Sciatic nerve (tissue), 2 donors: Measurements from ENCODE around the gene FOXC1. TPM values are rescaled to one million over a fixed set of nuclear protein-coding genes. Genes with fewer than 3 reads are reported as not detected.

Experiments
- ATAC-seq: fragments of 200-7000 bp; cut with Tn5 transposase; one replicate; pipeline ENCODE4 v1.9.1; 2020; ENCODE audit warnings: mild to moderate bottlenecking, moderate library complexity
- DNase-seq: peaks from one replicate; pipeline ENCODE4 v3.0.0-alpha.2; 2020; ENCODE audit warnings: low spot score
- intact Hi-C: fragments of 100-400 bp; cut with DNase I; formaldehyde crosslinking; loops from one replicate; pipeline ENCODE4 v1.14.2; 2022
- total RNA-seq: library from RNA; stranded (reverse); fragmentation: NEBNext Ultra II Directional; extraction: Animal tissue kit (Norgen Biotek cat#: 25700); gene quantifications from one replicate; pipeline ENCODE4 v1.2.1, GENCODE V29; 2021
- donor health status: DM: no; HTN: no; CAD: no.
- donor health status: DM: no; HTN: no; CAD: no.

The FOXC1 gene
- total RNA-seq, 1 donor from 2014 or later = 61.8 TPM

DNA sequence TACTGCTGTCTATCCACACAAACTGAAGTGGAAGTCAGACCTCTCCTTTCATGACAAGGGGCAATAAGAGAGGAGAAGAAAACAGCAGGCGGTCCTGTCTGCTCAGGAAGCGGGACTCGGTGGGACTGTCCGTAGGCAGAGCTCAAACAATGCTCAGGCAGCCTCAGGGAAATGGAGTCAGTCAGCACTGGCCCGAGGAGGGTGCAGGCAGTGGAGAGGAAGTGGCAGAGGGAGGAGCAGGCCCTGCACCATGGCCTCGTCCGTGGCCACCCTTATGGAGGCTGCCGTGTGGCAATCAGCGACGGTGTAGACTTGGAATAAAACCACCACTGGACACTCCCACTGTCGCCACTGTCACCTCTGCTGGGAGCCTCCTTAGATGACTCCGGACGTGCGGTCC lies 19.6 kb downstream of the FOXC1 start:
- no peak for DNase-seq
- intact Hi-C loops = no loop called here
- ATAC-seq = no peak

GRCh38 chr6:1630212-1630770 lies 20.6 kb downstream of the FOXC1 start:
- DNase-seq (no peak), ATAC-seq (no peak)
- intact Hi-C loops = no loop called here

- DNase-seq = no peak
- ATAC-seq = no peak
- intact Hi-C loops = no loop called here
These were observed 21.1 kb downstream of the FOXC1 start for GRCh38 chr6:1630771-1631217.

GRCh38 chr6:1631251-1631650 lies 21.5 kb downstream of the FOXC1 start:
- no peak for DNase-seq
- no peak for ATAC-seq
- intact Hi-C loops = no loop called here

- ATAC-seq (no peak), DNase-seq (no peak)
- intact Hi-C loops = no loop called here
These were observed 23.8 kb downstream of the FOXC1 start for GRCh38 chr6:1633366-1634021.

DNA sequence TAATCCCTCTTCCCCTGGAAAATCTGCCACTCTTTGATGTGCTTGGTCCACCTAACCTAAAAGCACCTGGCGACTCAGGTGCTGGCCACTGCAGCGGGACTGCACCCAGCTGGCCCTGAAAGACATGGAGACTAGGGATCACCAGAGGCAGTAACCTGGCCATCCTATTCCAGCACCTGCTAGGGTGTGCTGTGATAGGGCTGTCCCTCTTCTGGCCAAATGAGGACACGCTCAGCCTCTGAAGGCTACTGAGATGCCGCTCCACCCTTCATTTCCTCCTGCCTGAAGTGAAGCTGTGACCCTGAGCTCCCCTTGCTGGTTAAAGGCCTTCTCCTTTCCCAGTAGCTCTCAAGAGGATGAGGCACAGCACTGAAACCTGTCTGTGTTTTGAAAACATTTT lies 24.4 kb downstream of the FOXC1 start:
- DNase-seq (no peak), ATAC-seq (no peak)
- intact Hi-C loops = no loop called here

DNA sequence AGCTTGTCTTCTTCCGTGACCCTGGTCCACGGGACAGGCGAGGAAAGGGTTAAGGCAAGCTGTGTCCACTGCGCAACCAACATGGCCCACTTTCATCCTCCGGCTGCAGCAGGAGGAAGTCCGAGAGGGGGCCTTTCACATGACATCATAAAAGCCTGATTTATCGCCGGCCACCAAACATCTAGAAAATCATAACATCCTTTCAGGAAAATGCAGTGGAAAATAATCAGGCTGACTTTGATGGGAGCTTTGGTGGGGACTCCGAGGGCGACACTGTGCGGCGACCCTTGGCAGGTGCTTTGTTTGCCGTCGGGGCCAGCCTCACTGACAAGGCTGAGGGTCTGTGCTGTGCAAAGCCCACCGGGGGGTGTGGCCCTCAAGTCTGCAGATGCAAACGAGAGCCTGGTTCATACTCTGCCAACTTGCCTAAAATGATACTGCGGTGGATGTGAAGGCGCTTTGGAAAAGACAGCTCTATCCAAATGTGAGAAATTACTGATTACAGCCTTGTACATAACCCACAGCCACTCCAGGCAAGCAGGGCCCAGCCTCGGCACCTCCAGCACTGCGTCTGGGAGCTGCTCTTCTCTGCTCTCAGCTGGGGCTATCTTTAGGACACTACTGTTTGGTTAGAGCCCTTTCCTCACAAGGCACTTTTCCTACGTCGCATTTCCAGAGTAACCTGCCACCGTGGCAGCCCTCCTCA lies 25.7 kb downstream of the FOXC1 start:
- intact Hi-C loops = no loop called here
- DNase-seq (no peak), ATAC-seq (peak; percentile 18)

- intact Hi-C loops = no loop called here
- ATAC-seq (no peak), DNase-seq (no peak)
These were observed 26.6 kb downstream of the FOXC1 start for GRCh38 chr6:1636272-1636825.

- DNase-seq = peak; percentile 27
- intact Hi-C loops = no loop called here
- ATAC-seq = peak; percentile 25
These were observed 27.5 kb downstream of the FOXC1 start for GRCh38 chr6:1636971-1637871.

- DNase-seq = no peak
- intact Hi-C loops = no loop called here
- ATAC-seq = no peak
These were observed 29.7 kb downstream of the FOXC1 start for GRCh38 chr6:1639430-1639829.

GRCh38 chr6:1640476-1640875 lies 30.8 kb downstream of the FOXC1 start:
- ATAC-seq = no peak
- intact Hi-C loops = no loop called here
- DNase-seq = no peak

- DNase-seq (no peak), ATAC-seq (no peak)
- intact Hi-C loops = no loop called here
These were observed 31.7 kb downstream of the FOXC1 start for GRCh38 chr6:1641343-1641885.

- intact Hi-C loops = no loop called here
- ATAC-seq (no peak), DNase-seq (no peak)
These were observed 33.4 kb downstream of the FOXC1 start for GRCh38 chr6:1643111-1643510.

DNA sequence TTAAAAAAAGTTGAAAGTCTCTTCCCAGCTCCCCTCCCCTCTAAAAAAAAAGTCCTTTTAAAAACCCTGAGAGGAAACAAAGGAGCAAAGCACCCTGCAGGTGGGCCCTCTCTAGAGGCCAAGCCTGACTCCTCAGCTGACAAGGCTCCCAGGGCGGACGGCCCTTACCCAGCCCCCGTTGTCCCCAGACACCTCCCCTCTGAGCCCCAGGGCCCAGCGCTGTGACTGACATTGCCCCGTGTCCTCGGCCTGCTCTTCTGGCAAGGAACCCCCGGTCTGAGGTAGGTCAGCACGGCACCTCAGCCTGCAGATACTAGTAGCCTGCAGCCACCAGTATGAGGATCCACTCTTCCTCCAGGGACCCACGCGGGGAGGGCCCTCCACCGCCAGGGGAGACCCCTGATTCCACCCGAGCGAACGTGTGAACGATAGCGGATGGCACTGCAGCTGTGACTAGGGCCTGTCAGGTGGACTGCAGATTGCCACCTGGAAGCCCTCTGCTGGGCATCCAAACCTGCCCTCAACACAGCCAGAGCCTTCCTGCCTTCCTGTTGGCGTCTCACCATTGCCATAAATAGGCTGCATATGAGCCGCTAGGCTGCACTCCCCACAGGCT lies 34.2 kb downstream of the FOXC1 start:
- intact Hi-C loops = no loop called here
- ATAC-seq (no peak), DNase-seq (no peak)

DNA sequence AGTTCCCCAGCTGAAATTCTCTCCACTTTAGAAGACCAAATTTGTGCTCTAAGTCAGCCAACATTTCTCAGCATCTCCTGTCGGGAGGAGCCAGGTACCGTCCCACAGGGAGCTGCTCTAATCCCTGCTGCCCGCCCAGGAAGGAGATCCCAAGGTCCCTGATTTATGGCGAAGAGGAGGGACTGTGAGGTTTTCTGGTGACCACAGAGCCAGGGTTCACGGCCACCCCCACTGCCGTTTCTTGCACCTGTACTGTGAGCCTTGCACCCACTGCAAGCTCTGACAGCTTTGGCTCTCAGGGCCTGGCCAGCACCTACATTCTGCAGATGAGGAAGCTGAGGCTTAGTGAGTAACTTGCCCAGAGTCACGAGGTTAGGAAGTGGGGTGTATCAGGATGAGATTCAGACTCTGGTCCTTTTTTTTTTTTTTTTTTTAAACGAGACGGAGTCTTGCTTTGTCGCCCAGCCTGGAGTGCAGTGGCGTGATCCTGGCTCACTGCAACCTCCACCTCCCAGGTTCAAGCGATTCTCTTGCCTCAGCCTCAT lies 34.9 kb downstream of the FOXC1 start:
- ATAC-seq (no peak), DNase-seq (no peak)
- intact Hi-C loops = no loop called here

DNA sequence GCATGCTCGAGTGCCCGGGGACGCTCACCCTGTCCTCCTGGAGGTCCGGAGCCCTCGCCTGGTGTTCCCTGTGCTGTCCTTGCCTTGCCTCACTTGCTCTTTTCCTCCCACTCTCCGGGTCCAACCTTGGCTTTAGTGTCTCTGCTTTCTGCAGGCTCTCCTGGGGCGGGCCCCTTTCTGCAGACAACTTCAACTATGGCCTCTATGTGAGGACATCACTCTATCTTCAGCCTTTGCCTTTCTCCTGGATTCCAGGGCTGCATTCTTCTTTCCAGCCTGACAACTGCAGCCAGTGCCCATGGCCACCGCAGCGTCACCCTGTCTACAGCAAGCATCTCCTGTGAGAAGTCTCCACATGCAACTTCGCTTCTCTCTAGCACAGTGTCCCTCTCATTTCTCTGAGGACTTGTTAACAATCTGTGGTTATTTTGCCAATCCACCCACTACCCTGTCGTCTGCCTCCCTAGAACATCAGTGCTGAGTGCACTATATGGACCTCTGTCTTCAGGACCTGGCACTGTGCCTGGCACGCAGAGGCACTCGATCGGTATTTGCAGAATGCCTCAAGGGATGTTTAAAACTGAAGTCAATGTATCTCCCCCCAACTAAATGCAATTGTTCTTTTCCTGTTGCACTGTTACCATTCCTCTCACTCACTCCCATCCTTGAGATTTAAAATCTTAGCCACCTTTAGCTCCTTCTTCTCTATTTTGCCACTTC lies 35.9 kb downstream of the FOXC1 start:
- DNase-seq (no peak), ATAC-seq (no peak)
- intact Hi-C loops = no loop called here

DNA sequence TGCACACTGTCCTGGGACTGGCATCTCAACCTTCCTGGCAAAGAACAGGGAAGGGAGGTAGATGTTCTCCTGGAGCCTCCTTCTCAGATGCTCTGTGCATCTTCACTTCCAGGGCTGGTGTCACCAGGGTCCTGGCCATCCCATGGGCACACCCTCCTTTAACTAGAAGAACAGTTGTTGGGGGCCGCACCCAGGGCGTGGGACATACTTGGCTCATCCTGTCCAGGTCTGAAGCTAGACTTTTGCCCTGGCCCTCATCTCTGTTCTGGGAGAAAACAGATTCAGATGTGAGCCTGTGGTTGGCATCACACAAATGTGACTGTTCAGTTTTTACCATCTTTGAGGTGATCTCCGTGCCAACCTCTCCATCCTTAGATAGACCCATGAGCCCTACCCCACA lies 41.6 kb downstream of the FOXC1 start:
- intact Hi-C loops = no loop called here
- no peak for DNase-seq
- ATAC-seq = no peak

GRCh38 chr6:1652842-1653241 lies 43.1 kb downstream of the FOXC1 start:
- intact Hi-C loops = no loop called here
- no peak for ATAC-seq
- DNase-seq = no peak
